ENCODE data around the gene KCNA10. TPM values are rescaled to one million over a fixed set of nuclear protein-coding genes. Genes with fewer than 3 reads are reported as not detected.

Gene KCNA10
- total RNA-seq, 1 experiment from 2014 or later: not detected

DNA sequence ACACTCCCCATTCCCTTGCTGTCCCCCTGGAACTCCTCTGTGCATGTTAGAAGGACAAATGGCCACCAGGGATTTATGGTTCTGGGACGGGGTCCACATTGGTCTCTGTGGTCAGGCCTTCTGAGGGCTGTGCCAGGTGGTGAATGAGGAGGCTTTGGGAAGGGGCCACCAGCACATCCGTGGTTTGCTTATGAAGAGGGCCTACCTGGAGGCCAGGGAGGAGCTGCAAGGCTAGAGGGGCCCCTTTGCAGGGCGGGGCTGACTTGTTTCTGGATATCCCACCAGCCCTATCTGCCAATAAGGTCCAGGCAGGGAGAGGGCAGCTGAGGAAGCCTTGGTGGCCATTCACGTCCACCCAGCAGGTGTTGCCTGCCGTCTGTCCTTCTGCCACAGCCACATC, 24.9 kb downstream of the KCNA10 start:
- H3K9me3 ChIP-seq (ENCODE audit: control insufficient read depth in 1 of 2, insufficient read depth in 1 of 2, low read depth in 1 of 2, low read length in 2 of 2): no peaks in the 10 kb centered on the region
- no peaks in the 10 kb centered on the region for H3K36me3 ChIP-seq (ENCODE audit: control insufficient read depth in 1 of 2, insufficient read depth in 2 of 2, low read length in 2 of 2)
- H3K27ac ChIP-seq (ENCODE audit: low read depth, low read length): no peak overlapping the region
- ChIA-PET CTCF (interaction anchor here (0.7 to 9.3 kb wide), 3 partner anchors 21 to 291 kb away, joined by 3 to 203 read pairs (median 3); no protein-coding TSS in a partner anchor), RAD21 (ENCODE audit: low non-redundant PET in 1 of 2, low total read pairs in 2 of 2, uncharacterized antibody in 2 of 2, unreplicated experiment in 2 of 2) (no interaction called here), POLR2A (no interaction called here)
- no peaks in the 10 kb centered on the region for H4K20me1 ChIP-seq (ENCODE audit: insufficient read depth)
- H3K4me1 ChIP-seq (ENCODE audit: control insufficient read depth in 1 of 2, insufficient read depth in 2 of 2, low read length in 2 of 2): no peaks in the 10 kb centered on the region; a peak in 1 of 4 replicates
- H3K9ac ChIP-seq (ENCODE audit: low read length): no peak overlapping the region
- no peaks in the 10 kb centered on the region for H3K79me2 ChIP-seq (ENCODE audit: insufficient read depth, low read length)
- H3K27me3 ChIP-seq (ENCODE audit: insufficient read depth, low read length): no peaks in the 10 kb centered on the region
- no peak for TF ChIP-seq CEBPB (IDR thresholded peaks at IDR 0.05; ENCODE audit: low read depth)
- no peak for TF ChIP-seq SIN3A (IDR thresholded peaks at IDR 0.05; ENCODE audit: low read depth)
- no peak for TF ChIP-seq SRF (IDR thresholded peaks at IDR 0.05; ENCODE audit: low read depth)
- TF ChIP-seq FOSL1 (IDR thresholded peaks at IDR 0.05; ENCODE audit: low read depth): no peak
- TF ChIP-seq YY1 (IDR thresholded peaks at IDR 0.05; ENCODE audit: extremely low read depth, insufficient replicate concordance, low read depth, low read length): no peak
- TF ChIP-seq EGR1 (IDR thresholded peaks at IDR 0.05; ENCODE audit: low read depth): no peak
- TF ChIP-seq SP1 (IDR thresholded peaks at IDR 0.05; ENCODE audit: low read depth): no peak
- ATAC-seq: no peak
- DNase-seq (ENCODE audit: low read depth, low spot score): no peak
- no peak overlapping the region for H3K4me2 ChIP-seq (ENCODE audit: low read length)
- H3K4me3 ChIP-seq (replicated peaks in 1 of 2; ENCODE audit: low read depth in 1 of 2, low read length in 2 of 2): no peak overlapping the region
- no TSS peak for BruUV-seq (replicated peaks)
- no peaks in the 10 kb centered on the region for H3K9me2 ChIP-seq (ENCODE audit: insufficient read depth)
- intact Hi-C loops (cut with micrococcal nuclease): no loop called here
- no peak overlapping the region for H2AFZ ChIP-seq (ENCODE audit: low read depth, low read length, poor library complexity, severe bottlenecking)

- H3K27me3 ChIP-seq (ENCODE audit: insufficient read depth, low read length): no peaks in the 10 kb centered on the region
- TF ChIP-seq ZFX (IDR thresholded peaks at IDR 0.05) (no peak), SP1 (IDR thresholded peaks at IDR 0.05; ENCODE audit: low read depth) (no peak), CBX3 (IDR thresholded peaks at IDR 0.05; ENCODE audit: low read depth) (no peak)
Measured at GRCh38 chr1:110493059-110493699, 25.8 kb downstream of the KCNA10 start.

More at GRCh38 chr1:110493059-110493699, 25.8 kb downstream of the KCNA10 start:
- DNase-seq (ENCODE audit: low read depth, low spot score) (no peak), ATAC-seq (no peak)
- Histone ChIP-seq H3K79me2 (ENCODE audit: insufficient read depth, low read length) (no peaks in the 10 kb centered on the region), H3K4me3 (replicated peaks in 1 of 2; ENCODE audit: low read depth in 1 of 2, low read length in 2 of 2) (no peak overlapping the region), H3K9me2 (ENCODE audit: insufficient read depth) (no peaks in the 10 kb centered on the region), H3K27ac (ENCODE audit: low read depth, low read length) (no peak overlapping the region), H3K9me3 (ENCODE audit: control insufficient read depth in 1 of 2, insufficient read depth in 1 of 2, low read depth in 1 of 2, low read length in 2 of 2) (no peaks in the 10 kb centered on the region), H2AFZ (ENCODE audit: low read depth, low read length, poor library complexity, severe bottlenecking) (no peak overlapping the region), H4K20me1 (ENCODE audit: insufficient read depth) (no peaks in the 10 kb centered on the region), H3K9ac (ENCODE audit: low read length) (no peak overlapping the region), H3K4me2 (ENCODE audit: low read length) (no peak overlapping the region), H3K4me1 (ENCODE audit: control insufficient read depth in 1 of 2, insufficient read depth in 2 of 2, low read length in 2 of 2) (no peaks in the 10 kb centered on the region; a peak in 1 of 4 replicates), H3K36me3 (ENCODE audit: control insufficient read depth in 1 of 2, insufficient read depth in 2 of 2, low read length in 2 of 2) (no peaks in the 10 kb centered on the region)
- intact Hi-C loops (cut with micrococcal nuclease): no loop called here
- CTCF ChIA-PET: interaction anchor here (0.7 to 9.3 kb wide), 3 partner anchors 21 to 290 kb away, joined by 3 to 203 read pairs (median 3); no protein-coding TSS in a partner anchor
- BruUV-seq (replicated peaks): no TSS peak
- POLR2A ChIA-PET: no interaction called here
- RAD21 ChIA-PET (ENCODE audit: low non-redundant PET in 1 of 2, low total read pairs in 2 of 2, uncharacterized antibody in 2 of 2, unreplicated experiment in 2 of 2): no interaction called here
